Thyroid gland (tissue), 4 donors: ENCODE results near the gene ZFHX3.

Source experiments
- POLR2A ChIP-seq, 2 donors: fragments of 450-650 bp; IDR thresholded peaks; one replicate each; pipeline ENCODE4 v1.6.1; 2017; ENCODE audit warnings: antibody characterized with exemption in 2 of 2, mild to moderate bottlenecking in 2 of 2, moderate library complexity in 1 of 2
- TF ChIP-seq, protein P1 (sequence below), 6 experiments: fragments of 200-600 bp in 3 of 6; fragments of 450-650 bp in 3 of 6; sonication (generic) in 3 of 6; IDR thresholded peaks; one replicate each; pipeline ENCODE4 v1.5.1; 2016 to 2019; ENCODE audit warnings: antibody characterized with exemption in 6 of 6, mild to moderate bottlenecking in 2 of 6, inconsistent platforms in 1 of 6, moderate library complexity in 1 of 6

GRCh38 chr16:72854267-72854959 lies 193.5 kb downstream of the ZFHX3 start:
- TF ChIP-seq, protein P1, sequence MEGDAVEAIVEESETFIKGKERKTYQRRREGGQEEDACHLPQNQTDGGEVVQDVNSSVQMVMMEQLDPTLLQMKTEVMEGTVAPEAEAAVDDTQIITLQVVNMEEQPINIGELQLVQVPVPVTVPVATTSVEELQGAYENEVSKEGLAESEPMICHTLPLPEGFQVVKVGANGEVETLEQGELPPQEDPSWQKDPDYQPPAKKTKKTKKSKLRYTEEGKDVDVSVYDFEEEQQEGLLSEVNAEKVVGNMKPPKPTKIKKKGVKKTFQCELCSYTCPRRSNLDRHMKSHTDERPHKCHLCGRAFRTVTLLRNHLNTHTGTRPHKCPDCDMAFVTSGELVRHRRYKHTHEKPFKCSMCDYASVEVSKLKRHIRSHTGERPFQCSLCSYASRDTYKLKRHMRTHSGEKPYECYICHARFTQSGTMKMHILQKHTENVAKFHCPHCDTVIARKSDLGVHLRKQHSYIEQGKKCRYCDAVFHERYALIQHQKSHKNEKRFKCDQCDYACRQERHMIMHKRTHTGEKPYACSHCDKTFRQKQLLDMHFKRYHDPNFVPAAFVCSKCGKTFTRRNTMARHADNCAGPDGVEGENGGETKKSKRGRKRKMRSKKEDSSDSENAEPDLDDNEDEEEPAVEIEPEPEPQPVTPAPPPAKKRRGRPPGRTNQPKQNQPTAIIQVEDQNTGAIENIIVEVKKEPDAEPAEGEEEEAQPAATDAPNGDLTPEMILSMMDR (IDR thresholded peaks at IDR 0.05) = no peak
- no peak for TF ChIP-seq POLR2A (IDR thresholded peaks at IDR 0.05)
